ENCODE results near the gene ZNF710.
A peak's percentile ranks its signal among the peaks of the same experiment; 100 is the strongest.

The ZNF710 gene

DNA sequence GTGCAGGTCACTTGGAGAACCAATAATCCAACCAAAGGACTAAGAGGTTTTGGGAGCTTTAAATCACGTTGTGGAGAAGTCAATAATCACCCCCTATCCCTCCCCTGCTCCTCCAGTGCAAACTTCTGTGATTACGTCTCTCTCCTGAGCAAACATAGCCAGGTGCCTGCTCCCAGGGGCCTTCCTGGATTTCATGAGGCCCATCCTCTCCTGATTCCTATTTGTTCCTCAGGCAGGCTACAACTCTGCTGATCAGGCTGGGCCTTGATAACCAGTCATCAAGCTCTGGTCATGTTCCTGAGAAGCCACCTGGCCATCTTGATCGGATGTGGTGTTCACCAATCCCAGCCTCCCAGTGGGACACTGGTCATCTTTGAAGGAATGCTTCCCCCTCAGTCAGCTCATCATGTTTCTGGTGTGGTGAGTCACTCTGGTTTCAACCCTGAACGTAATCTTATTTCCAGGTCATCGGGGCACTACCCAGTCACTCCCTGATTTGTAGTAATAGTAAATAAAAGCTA, 2.9 kb upstream of the ZNF710 start:
- DNase-seq, result no peak

DNA sequence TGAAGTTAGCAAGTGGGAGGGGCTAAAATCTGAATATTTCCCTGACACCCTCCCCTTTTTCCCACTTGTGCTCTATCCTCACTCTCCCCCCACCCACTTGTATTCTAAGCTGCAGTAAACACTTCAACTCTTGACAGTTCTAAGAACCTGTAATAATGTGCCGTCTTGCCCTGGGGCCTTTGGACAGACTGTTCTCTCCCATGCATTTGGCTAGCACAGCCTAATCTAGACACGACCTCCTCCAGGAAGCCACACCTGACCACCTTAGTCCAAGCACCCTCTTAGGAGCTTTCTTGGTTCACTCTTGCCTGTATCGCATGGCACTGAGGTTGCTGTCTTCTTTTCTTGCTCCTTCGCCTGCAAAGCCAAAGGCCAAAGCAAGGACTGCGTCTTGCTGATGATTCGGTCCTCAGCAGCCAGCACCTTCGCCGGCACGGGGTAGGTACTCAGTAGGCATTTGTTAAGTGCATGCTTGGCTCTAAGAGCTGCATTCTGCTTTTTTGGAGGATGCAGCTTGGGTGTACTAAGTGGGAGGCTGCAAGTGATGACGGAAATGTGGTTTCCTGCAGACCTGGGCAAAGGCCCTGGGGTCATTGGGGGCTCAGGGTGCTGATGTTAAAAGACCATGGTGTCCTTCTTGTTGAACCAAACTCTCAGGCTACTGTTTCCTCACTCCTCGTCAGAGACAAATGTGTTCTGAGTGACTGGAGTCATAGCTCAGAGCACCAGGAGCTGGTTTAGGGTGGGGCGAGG, 2.0 kb upstream of the ZNF710 start:
- no peak for DNase-seq

GRCh38 chr15:89999676-90000185, 1.4 kb upstream of the ZNF710 start:
- DNase-seq, result no peak

- DNase-seq, result no peak
Observed at GRCh38 chr15:90000186-90001001, 730 bp upstream of the ZNF710 start.

DNA sequence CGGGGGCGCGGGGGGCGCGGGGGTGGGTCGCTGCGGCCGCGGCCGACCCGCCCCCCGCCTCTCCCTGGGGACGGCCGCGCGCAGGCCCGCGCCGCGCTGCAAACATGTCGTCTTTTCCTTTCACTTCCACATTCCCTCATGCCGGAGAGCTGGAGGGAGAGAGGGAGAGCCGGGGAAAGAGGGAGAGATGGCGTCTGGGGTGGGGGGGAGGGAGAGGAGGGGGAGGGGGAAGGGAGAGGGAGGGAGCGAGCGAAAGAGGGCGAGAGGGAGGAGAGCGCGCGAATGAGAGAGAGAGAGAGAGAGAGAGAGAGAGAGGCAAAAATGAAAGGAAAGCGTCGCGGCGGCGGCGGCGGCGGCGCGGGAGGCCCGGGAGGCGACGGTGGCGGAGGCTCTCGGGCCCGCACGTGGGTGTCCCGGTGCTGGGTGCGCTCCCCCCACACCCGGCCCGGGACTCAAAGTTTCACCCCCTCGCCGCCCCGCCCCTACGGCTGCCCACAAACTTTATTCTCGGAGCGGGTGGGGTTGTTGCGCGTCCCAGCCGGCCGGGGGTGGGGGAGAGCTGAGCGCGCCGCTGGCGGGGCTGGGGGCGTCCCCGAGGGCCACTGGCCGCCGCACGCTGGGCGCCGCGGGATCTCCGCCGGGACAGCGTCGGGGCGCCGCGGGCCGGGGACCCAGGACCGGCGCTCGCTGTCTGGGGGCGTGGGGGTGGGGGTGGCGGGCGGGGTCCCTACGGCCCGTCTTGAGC, 731 bp downstream of the ZNF710 start:
- DNase-seq, result peak; percentile 54

- no peak for DNase-seq
Observed at GRCh38 chr15:90002428-90002844, 1.3 kb downstream of the ZNF710 start.

DNA sequence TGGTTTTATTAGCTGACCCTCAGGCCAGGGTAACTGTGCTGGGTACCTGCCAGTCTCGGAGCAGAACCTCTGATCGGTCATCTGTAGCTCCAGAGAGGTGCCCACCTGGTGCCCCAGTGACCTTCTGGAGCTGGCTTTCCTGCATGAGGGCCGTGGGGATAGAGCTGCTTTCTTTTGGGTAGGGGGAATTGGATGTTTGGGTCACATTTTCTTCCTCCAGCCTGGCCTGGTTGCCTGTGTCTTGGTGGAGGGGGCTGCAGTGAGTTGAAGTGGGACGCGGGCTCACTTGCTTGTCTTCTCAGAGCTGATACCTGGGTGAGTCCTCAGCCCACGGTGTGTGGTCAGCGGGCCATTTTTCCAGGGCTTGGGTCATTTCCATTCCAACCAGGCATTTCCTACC, 2.6 kb downstream of the ZNF710 start:
- no peak for DNase-seq

DNA sequence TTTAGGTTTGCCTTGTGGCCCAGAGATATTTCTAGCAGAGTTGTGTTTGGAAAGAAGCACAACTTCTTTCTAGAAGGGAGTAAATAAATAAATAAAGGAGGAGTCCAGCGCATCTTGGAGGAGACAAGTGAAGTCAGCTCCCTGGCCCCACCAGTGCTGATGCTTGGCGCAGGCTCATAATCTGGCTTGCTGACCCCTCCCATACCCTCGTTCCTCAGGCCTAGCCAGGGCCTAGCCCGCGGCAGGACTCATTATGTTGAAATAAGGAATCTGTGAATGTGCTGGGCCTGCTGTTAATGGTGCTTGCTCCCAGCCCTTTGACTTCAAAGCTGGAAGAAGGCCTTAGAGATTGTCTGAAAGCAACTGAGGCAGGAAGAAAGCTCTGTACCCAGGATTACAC, 3.1 kb downstream of the ZNF710 start:
- DNase-seq, result no peak

- no peak for DNase-seq
Observed at GRCh38 chr15:90004671-90005070, 3.5 kb downstream of the ZNF710 start.

- DNase-seq, result peak; percentile 60
Observed at GRCh38 chr15:90006217-90007075, 5.3 kb downstream of the ZNF710 start.

DNA sequence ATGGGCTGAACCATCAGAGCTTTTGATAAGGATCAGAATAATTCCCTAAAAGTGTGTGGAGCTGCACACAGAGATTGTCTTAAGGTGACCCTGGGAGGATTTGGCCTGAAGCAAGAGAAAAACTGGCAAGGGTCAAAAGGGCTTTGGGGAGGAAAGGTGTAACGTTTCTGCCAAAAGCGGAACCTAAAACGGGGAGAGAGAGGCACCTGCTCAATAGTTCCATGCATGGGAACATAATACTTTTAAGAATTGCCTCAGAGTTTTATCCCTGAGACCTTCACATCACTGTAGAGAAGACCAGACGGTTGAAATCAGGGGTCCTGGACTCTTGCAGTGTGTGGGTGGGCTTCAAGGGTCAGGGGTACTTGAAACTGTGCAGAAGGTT, 5.9 kb downstream of the ZNF710 start:
- DNase-seq, result no peak

- no peak for DNase-seq
Observed at GRCh38 chr15:90008607-90009006, 7.5 kb downstream of the ZNF710 start.

DNA sequence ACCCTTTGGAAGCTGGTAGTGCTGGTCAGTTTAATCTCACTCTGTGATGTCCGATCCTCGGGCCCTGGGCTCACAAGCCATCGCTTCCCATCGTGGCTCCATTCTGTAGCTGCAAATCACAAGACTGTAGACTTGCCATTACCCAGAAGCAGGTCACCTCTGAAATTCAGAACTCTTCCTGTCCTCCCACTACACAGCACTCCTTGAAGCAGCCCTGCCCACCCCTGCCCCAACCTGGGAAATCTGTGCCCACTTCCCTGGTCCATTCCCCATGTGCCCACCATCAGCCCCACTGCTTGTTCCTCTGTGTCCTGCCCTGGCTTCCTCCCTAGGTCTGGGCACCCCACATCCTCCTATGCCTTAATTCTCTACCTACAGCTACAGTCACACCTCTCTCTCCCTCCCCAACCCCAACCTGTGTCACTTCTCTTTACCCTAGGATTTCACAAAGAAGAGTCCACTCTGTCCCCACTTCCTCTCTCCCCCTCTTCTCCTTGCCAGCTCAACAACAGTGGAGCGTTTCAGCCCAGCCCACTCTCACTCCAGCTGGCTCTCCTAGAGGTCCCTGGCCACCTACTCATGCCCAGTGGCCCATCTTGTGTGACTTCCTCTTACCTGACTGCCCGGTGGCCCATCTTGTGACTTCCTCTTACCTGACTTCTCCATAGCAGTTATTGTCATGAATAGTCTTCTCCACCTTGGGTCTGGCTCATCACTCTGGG, 8.3 kb downstream of the ZNF710 start:
- no peak for DNase-seq

- no peak for DNase-seq
Observed at GRCh38 chr15:90011705-90012104, 10.6 kb downstream of the ZNF710 start.

GRCh38 chr15:90013503-90013937, 12.4 kb downstream of the ZNF710 start:
- no peak for DNase-seq

DNA sequence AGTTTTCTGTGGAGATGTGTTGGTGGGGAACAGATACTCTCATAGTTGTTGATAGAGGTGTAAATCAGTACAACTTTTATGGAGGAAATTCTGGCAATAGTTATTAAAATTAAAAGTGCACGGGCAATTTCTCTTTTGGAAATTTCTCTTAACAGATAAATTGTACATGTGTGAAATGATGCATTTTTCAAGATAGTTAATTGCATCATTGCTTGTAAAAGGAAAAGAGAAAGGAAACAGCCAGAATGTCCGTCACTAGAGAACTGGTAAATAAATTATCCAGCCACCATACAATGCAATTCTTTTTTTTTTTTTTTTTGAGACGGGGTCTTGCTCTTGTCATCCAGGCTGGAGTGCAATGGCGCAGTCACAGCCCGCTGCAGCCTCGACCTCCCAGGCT, 14.2 kb downstream of the ZNF710 start:
- DNase-seq, result no peak

GRCh38 chr15:90015749-90016148, 14.6 kb downstream of the ZNF710 start:
- no peak for DNase-seq

DNA sequence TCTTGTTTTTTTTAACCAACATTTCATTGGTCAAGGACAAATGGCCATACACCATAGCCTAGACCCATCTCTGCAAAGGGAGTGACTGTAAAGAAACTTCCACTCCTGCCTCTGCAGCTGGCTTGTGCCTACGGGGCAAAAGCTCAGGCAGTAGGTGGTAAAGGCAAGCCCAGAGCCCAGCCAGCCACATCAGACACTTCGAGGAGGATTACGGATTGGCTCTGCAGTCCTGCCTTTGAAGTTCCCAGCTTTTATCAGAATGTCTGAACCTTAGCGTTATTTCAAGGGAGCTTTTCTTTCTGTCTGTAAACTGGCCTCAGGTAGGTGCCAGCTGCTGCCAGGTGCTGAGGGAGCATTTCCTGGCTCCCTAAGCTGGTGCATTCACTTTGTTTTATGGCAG, 15.6 kb downstream of the ZNF710 start:
- no peak for DNase-seq

- no peak for DNase-seq
Observed at GRCh38 chr15:90018216-90018831, 17.2 kb downstream of the ZNF710 start.

- no peak for DNase-seq
Observed at GRCh38 chr15:90019611-90020010, 18.5 kb downstream of the ZNF710 start.

Data from activated CD4-positive, alpha-beta T cell treated with anti-CD3 and anti-CD28 coated beads, Interleukin-2, amount 50 U/mL, for 16 hours (primary cell).